LNCaP clone FGC (cell line): ENCODE results near the gene SLC66A1.

Experiments
- DNase-seq: peaks from one replicate; pipeline ENCODE4 v3.0.0-alpha.2; 2011; ENCODE audit warnings: low read depth
- H3K4me3 ChIP-seq: 2 replicates; pipeline ENCODE4 v1.5.1; 2011; ENCODE audit warnings: mild to moderate bottlenecking, low read depth, low read length, control low read depth
- TF ChIP-seq, protein P1 (sequence below): IDR thresholded peaks from 2 replicates; pipeline ENCODE4 v1.5.1; 2012; ENCODE audit warnings: mild to moderate bottlenecking; ENCODE audit not compliant: control insufficient read depth, insufficient read depth; ENCODE audit errors: extremely low read depth

Gene SLC66A1

DNA sequence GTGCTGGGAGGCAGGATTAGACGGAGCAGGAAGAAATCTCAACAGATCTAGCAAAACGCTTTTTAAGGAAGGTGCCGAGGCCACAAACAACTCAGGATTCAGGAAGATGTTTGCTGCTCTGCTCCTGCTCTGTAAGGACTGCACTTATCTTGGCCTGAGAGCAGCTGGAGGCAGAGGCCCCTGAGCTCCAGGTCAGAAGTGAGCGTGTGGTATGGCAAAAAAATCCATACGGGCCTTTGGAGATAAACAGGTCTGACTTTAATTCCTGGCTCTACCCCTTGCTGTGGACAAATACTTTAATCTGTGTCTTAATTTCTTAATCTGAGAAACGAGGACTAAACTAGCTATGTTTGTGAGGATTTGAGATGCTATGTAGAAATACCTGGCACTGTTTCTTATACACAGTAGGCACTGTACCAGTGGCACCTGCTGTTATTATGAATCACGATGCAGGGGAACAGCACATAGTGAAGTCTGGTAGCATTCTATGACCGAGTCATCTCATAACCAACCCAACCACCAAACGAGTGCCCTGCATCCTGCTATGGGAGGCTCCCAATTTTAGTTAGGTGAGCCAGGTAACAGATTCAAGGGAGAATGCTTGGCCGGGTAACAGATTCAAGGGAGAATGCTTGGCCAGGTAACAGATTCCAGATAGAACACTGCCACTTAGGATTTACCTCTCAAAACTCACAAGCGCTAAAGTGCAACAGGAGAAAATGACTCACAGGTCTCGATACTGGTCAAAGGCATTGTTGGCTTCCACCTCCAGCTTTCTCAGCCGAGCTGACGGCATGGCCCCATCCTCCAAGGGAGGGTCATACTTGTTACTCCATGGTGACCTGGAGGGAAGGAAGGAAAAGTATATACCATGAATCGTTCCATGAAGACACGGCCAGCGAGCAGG lies 65.9 kb downstream of the SLC66A1 start:
- no peak overlapping the region for H3K4me3 ChIP-seq
- TF ChIP-seq, protein P1, sequence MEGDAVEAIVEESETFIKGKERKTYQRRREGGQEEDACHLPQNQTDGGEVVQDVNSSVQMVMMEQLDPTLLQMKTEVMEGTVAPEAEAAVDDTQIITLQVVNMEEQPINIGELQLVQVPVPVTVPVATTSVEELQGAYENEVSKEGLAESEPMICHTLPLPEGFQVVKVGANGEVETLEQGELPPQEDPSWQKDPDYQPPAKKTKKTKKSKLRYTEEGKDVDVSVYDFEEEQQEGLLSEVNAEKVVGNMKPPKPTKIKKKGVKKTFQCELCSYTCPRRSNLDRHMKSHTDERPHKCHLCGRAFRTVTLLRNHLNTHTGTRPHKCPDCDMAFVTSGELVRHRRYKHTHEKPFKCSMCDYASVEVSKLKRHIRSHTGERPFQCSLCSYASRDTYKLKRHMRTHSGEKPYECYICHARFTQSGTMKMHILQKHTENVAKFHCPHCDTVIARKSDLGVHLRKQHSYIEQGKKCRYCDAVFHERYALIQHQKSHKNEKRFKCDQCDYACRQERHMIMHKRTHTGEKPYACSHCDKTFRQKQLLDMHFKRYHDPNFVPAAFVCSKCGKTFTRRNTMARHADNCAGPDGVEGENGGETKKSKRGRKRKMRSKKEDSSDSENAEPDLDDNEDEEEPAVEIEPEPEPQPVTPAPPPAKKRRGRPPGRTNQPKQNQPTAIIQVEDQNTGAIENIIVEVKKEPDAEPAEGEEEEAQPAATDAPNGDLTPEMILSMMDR, result no peak
- DNase-seq, result no peak
